Measurements from ENCODE around the gene MED15.
A peak's percentile ranks its signal among the peaks of the same experiment; 100 is the strongest.
"Not testable (repeated sequence)": the region's sequence is repeated elsewhere in the genome, so short reads cannot be mapped to it uniquely, and the experiment has no call there.

Gene MED15

DNA sequence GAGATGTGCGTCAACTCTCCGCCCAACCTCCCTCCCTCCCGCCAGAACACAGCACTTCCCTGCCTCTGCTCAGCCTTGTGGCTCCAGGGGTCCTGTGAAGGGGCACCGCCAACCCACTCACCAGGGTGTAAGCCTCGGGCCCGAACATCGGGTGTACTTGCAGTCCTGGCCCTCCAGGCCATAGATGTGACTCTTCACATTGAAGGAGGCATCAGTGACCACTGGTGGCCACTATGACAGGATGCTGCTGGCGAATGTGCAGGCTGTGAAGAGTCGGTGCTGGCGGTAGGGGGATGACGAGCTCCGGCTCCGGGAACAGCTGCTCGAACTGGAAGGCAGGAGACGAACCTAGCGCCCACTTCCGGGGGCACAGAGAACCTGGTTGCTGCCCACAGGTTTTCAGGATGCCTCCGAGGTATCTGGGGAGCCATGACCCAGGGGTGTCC, 97.4 kb downstream of the MED15 start:
- DNase-seq = no peak

DNA sequence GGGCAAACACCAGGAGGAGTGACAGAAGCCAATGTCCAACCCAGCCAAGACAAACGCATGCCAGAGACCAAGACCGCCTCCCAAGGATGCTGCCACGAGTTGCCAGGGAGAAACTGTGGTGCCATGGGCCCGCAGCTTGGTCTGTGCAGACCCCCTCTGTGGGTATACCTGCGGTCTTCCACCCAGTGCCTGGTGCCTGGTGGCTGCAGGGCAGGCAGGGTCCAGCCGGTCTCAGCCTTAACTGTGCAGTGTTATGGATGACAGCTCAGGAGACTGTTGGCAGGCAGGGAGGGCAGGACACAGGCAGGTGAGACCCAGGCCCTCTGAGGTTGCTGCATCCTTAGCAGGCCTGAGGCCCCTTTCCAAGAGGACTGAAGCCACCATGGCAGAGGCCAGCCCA, 97.9 kb downstream of the MED15 start:
- DNase-seq = no peak

DNA sequence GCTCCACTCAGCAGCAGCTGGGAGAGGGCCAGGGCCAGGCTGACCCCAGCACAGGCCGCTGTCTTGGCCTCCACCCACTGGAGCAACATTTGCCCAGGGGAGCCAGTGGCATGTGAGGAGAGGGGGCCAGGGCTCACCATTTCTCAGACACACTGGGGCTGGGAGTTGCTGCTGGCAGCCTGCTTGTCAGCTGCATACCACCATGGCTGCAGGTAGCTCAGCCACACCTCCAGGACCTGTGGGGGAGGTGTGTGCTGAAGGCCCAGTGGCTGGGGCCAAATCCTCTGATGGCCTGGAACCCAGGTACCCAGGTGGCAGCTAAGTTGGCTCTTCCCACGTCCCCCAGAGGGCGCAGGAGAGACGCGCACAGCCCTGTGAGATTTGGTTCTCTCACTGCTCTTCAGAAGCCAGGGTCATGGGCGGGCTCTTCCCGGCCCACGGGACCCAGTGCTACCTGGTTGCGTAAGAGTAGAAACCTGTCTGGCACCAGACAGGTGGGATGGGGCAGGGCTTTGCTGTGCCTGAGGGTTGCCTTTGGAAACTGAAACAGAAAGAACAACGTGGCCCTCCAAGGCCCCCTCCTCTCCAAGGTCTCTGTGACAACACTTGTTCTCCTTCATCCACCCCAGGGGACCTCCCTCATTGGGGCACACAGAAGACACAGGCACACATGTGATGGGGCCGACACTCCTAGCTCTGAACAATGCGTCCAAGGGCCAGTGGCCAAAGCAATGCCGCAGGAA, 98.8 kb downstream of the MED15 start:
- DNase-seq = peak; percentile 33 to 80 (median 57)

DNA sequence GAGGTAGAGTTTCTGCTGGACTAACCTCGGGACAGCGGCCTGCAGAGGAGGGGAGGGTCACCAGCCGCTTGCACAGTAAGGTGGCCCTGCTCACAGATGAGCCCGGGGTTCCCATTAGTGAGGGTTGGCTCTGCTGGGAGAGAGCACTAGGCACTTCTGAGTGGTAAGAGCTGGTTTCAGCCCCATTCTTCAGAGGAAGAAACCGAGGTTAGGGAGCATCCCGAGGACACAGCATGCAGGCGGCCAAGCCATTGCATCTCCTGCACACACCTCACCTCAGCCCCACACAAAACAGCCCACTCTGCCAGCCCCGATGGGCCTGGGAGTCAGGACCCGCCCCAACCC, 99.3 kb downstream of the MED15 start:
- no peak for DNase-seq

DNA sequence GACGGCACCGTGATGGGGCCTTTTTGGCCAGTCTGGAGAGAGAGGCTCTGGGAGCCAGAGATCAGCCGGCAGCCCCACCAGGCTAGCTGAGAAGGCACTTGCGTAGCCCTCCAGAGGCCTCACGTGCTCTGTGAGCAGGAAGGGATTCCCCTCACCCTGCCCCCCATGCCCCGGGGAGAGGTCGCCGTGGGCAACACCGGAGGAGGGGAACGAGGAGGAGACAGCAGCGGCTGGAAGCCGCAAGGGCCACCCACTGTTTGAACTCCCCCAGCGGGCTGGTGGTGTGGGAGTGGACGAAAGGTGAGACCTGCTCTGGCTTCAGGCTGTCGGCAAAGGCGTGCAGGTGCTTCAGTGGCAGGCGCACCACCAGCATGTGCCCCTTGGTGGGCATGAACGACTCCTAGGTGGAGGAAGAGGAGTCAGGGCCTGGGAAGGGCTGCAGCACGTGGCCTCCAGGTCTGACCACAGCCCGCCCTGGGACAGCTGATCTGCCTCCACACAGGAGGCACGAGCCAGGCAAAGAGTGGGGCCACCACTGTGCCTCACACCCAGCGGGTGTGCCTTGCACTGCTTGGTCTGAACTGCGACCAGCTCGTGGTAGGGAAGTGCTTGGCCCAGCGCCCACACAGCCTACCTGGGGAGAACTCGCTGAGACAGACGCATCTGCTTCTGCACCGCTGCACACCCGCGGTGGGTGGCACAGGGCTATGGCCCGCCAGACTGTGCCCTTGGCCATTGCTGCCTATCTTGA, 99.9 kb downstream of the MED15 start:
- DNase-seq = no peak

DNA sequence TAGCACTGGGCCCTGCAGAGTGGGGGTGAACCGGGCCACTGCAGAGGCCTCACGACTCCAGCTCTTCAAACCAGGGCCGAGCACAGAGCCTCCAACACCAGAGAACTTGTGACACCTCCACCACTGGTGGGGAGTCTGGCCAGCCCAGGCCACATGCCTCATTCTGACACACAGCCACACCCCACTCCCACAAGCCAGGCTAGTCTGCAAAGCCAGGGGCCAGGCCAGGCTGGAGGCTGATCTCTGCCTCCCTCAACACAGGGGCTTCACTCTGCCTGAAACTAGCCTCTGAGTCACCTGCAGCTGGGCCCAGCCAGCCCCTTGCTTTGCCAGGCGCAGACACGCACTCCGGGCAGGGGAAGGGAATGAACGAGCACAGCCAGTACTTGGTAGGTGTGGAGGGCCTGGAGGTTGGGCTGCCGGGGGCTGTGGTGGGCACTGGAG, 102.9 kb downstream of the MED15 start:
- DNase-seq = no peak

DNA sequence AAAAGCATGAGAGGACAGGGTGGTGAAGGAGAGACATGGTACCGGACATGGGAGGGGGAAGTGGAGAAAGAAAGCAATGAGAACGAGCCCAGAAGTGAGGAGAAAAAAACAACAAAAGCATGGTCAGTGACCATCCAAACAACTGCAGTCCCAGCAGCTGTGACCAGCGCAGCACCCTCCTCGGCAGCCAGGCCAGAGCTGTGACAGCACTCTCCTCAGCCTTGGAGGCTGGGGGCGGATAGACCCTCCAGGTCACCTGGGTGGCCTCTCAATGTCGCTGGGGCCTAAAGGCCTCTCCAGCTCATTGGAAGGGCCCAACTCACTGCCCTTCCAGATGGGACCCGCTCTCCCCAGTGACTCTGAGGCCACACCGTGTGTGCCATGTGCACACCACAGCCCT, 103.3 kb downstream of the MED15 start:
- DNase-seq = no peak

DNA sequence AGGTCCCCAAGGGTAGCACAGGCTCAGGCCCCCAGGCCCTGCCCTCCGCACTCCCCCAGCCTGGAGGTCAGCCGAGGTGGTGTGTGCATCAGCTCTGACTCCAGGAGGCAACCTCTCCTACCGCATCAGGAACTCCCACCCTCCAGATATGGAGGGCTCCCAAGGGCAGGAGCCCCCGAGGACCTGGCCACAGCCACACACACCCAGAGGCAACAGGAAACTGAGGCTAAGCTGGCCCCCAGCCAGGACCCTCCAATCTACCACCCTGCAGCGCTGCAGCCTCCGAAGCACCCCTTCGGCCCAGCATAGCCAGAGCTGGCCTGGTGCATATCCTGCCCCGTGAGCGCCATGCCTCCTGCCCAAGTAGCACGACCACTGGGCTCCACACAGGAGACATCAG, 104.0 kb downstream of the MED15 start:
- DNase-seq = no peak

DNA sequence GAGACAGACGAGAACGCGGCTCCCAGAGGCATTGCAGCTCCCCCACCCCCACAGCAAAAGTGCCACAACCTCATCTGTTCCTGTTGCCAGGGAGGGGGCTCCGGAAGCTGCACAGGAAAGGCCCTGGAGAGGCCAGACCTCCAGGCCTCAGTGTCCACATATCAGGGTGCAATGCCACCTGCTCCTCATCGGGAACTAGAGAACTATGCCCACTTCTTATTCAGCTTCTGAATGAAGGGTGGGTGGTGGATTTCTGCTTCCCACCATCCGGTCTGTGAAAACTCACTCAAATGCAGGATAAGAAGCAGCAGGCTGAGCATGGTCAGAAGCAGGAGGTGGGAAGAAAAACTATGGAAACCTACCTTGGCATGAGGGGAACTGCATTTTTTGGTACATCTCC, 105.9 kb downstream of the MED15 start:
- DNase-seq = no peak

DNA sequence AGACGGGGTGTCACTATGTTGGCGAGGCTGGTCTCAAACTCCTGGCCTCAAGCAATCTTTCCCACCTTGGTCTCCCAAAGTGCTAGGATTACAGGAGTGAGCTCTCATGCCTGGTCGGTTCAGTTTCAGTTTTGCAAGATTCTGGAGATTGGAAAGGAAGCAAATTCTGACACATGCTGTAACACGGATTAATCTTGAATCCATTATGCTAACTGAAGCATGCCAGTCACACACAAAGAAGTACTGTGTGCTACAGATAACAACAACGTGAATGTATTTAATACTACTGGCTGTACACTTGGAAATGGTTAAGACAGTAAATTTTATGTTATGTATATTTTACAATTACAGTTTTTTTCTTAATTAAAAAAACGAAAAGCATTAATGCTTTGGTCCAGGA, 107.6 kb downstream of the MED15 start:
- no peak for DNase-seq

DNA sequence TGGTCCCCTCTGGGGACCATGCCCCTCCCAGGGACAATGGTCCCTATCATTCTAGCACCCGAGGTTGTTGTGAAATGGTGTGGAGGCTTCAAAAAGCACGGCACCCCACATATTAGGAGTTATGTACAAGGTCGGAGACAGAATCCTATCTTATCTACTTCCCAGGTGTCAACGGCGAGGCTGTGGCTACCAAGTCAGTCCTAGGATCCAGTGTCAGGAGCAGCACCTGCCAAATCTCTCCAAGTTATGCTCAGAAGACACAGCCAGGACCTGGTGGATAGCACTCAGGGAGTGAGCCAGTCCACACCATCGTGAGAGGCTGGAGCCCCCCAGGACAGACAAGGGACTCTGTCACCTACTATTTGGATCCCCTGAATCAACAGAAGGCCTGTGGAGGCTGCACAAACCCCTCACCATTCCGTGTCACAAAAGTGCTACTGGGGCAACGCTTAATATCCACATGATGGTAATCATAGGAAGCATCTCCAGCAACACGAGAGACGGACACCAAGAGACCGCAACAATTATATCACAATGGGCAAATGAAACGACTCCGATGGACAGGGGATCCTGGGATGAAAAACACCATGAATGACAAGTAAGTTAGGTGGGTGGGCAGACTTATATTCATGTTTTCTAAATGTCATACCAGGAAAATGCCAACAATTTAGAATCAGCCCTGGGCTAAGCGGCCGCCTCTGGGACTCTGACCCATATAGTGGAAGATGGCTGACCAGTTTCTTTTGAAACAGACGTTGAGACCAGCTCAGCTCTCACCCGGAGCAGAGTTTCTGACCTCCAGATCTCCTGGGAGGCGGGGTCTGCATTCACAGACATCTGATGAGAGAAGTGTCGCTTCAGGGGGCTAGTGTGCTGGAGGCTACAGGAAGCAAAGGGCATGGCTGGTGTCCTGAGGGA, 108.4 kb downstream of the MED15 start:
- no peak for DNase-seq

DNA sequence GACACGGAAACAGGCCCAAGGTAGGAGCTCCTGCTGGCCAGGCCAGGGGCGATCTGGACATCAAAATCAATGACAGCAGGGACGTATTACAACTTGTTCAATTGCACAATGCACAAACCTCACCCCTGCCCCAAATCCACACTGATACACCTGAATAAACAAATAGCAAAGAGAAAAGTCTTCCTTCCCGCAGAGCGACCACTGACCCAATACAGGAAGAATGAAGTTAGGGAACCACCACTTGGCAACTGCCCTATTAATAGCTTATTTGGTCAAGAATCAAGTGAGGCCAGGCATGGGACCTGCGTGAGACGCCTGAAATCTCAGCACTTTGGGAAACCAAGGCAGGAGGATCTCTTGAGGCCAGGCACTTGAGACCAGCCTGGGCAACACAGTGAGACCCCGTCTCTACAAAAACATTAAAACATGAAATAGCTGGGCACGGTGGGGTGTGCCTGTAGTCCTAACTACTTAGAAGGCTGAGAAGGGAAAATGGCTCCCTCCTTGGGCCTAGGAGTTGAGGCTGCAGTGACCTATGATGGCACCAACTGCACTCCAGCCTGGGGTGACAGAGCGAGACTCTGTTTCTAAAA, 109.1 kb downstream of the MED15 start:
- DNase-seq = no peak

DNA sequence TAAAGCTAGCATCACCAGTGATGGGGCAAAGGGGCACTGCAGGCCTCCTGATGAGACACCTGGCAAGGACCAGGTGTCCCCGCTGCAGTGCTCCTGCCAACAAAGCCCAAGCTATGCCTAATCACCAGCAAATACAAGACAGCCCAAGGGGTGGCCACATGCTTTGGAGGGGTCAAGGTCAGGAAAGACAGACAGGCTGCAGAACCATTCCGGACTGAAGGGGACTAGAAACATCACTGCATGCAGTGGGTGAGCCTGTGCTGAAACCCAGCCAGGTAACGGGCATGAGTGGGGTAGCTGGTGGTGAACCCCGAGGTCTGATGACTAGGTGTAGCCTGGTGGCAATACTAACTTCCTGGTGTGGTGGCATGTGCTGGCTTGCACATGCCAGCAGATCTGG, 111.1 kb downstream of the MED15 start:
- DNase-seq = no peak

DNA sequence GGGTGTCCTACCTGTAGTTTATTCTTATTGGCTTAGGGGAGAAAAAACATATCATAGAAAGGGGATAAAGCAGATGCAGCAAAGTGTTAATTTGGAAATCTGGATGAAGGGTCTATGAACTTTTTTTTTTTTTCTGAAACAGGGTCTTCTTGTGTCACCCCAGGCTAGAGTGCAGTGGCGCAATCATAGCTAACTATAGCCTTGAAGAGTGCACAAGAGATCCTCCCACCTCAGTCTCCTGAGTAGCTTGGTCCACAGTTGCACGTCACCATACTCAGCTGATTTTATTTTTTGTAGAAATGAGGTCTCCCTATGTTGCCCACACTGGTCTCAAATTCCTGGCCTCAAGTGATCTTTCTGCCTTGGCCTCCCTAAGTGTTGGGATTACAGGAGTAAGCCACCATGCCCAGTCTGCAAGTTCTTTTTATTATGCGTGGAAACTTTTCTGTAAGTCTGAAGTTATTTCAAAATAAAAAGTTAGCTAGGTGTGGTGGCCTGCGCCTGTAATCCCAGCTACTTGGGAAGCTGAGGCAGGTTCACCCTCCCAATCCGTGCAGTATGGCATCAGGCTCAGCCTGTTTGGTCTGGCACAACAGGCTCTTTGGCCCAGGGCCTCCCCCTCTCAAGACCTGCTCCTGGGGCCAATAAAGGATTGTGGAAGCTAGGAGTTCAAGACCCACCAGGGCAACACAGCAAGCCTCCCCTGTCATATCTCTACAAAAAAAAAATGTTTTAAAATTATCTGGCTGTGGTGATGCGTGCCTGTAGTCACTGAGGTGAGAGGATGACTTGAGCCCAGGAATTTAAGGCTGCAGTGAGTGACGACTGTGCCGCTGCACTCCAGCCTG, 111.9 kb downstream of the MED15 start:
- no peak for DNase-seq

DNA sequence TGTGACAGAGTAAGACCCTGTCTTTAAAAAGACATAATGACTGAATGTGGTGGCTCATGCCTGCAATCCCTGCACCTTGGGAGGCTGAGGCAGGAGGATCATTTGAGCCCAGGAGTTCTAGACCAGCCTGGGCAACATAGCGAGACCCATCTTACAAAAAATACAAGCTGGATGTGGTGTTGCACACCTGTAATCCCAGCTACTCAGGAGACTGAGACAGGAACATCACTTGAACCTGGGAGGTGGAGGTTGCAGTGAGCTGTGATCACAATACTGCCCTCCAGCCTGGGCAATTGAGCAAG, 112.4 kb downstream of the MED15 start:
- not testable (repeated sequence) for DNase-seq

DNA sequence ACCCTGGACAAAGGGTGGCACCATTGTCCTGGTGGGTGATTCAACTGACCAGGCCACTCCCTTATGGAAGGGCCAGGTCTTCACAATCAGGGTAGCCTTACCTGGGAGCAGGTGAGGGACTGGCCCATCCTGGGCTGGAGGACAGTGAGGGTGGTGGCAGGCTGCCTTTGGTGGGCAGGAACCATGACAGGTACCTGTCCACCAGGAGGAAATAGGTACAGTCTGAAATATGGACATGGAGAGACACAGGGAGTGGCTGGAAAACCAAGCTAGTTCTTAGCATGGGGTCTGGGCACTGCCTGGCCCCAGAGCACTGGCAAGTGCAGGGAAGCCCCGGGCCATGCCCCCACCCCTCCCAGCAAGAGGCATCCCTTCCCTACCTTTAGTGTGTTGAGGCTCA, 113.8 kb downstream of the MED15 start:
- DNase-seq = no peak

DNA sequence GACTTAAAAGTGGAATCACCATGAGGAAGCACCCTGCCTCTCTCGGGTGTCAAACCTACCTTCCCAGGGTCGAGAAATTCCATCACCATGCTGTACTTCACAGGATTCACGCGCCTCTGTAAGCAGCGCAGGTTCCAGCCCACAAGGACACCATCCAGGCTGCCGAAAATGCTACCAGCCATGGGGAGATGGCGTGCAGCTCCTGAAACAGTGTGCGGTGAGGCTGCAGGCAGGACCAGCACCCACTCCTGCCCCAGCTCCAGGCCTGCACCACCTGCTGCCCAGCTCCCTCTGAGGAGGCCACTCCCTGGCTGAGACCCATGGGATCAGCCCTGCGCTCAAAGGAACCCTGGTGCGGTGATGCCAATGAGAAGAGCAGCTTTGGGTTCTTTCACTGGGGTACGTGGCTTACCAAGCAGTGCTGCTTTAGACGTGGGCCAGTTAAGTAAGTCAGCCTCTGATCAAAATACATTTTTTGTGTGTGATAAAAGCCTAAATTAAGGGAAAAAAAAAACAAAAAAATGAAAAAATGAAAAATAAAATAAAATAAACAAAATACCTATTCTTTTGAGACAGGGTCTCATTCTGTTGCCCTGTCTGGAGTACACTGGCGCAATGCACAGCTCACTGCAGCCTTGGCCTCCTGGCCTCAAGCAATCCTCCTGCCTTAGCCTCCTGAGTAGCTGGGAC, 115.4 kb downstream of the MED15 start:
- DNase-seq = no peak

DNA sequence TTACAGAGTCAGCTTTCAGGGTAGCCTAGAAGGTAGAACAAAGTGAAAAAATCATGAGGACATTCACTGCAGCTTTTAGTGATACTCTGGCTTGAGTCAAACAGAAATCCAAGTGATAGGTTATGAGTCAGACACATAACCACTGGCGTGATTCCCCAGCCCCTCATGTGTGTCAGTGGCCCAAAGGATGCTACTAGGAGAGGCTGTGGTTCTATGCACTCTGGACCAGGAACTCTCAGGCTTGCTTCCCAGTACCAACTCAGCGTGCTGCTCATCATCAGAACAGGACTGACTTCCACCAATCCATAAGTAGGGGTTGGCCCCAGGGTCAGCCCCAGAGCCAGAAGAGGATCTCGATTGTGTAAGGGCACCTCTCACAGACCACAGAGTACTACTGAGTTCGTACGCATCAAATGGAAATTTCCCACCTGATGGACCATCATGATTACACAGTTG, 116.8 kb downstream of the MED15 start:
- DNase-seq = peak in 1 of 5 experiments; percentile 87

DNA sequence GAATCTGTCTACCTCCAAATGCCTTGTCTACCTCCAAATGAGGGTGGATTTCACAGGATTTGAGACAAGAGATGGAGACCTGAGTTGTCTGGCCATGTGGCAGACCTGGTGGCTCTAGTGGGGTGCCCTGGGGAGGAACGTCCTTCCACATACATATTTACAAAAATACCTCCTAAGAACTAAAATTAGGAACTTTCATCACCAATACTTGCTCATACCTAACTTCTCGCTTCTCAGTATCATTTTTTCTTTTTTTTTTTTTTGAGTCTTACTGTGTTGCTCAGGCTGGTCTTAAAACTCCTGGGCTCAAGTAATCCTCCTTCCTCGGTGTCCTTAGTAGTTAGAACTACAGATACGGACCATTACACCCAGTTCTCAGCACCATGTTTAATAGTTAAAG, 117.9 kb downstream of the MED15 start:
- no peak for DNase-seq

DNA sequence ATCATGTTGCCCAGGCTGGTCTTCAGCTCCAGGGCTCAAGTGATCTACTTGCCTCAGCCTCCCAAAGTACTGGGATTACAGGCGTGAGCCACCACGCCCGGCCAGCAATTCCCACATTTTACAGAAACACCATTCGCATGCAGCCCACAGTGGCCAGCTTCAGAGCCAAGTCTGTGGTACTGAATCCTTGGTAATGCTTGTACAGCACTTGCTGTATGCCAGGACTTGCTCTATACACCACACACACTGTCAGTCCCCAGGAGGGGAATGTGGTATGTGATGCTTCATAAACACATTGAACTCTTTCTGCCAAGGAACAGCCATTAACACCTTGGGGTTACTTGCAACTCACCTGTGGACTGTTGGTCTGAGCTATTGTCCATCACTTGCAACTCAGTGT, 119.4 kb downstream of the MED15 start:
- no peak for DNase-seq

DNA sequence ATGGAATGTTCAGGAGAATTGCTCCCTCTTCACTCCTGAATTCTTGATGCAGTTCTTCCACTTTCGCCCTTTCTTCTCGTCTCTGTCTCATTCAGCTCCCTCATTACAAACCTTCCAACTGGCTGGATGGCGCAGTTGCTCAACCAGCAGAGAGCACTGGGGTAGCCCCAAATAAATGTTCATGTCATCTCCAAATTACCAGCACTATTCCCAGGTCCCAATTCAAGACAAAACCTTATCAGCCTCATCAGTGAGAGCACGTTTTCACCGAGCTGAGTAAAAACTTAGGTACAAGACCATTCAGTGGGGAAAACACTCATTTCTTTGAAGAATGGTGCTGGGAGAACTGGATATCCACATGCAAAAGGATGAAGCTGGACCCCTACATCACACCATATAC, 120.0 kb downstream of the MED15 start:
- DNase-seq = no peak
